ENCODE data around the gene PLD6.

The PLD6 gene

GRCh38 chr17:17154556-17154955, 51.6 kb downstream of the PLD6 start:
- H3K79me2 ChIP-seq (ENCODE audit: insufficient read depth, low read length) = no peaks in the 10 kb centered on the region
- H3K4me3 ChIP-seq (ENCODE audit: insufficient read depth, low read length, poor library complexity, severe bottlenecking) = no peak overlapping the region
- H3K9ac ChIP-seq (ENCODE audit: low read length) = no peak overlapping the region
- H3K27me3 ChIP-seq (ENCODE audit: low read length) = no peaks in the 10 kb centered on the region
- no peaks in the 10 kb centered on the region for H4K20me1 ChIP-seq (ENCODE audit: low read depth, low read length)
- no peaks in the 10 kb centered on the region for H3F3A ChIP-seq (ENCODE audit: insufficient read depth)
- no peak overlapping the region for H2AFZ ChIP-seq (ENCODE audit: low read depth, low read length, severe bottlenecking)
- no peak overlapping the region for H3K4me2 ChIP-seq (ENCODE audit: low read depth, low read length, poor library complexity, severe bottlenecking)
- H3K9me3 ChIP-seq (ENCODE audit: insufficient read depth, low read length) = no peaks in the 10 kb centered on the region
- no peaks in the 10 kb centered on the region for H3K9me2 ChIP-seq (replicated peaks; ENCODE audit: insufficient read depth, low read length)
- no peak overlapping the region for H3K27ac ChIP-seq (ENCODE audit: low read depth, low read length)
- no peak for TF ChIP-seq CTCF (IDR thresholded peaks at IDR 0.05; ENCODE audit: insufficient read depth, low read length, poor library complexity, severe bottlenecking)
- TF ChIP-seq EZH2phosphoT487 (conservative IDR thresholded peaks at IDR 0.05; ENCODE audit: low read length) = no peak
- 0 out of 2 replicates have a peak, but pooled peaks cover 2% of the 10 kb centered on the region for H3K36me3 ChIP-seq (ENCODE audit: low read length)

- no peaks in the 10 kb centered on the region for H3K79me2 ChIP-seq (ENCODE audit: insufficient read depth, low read length)
- H3K4me3 ChIP-seq (ENCODE audit: insufficient read depth, low read length, poor library complexity, severe bottlenecking) = no peak overlapping the region
- TF ChIP-seq EZH2phosphoT487 (conservative IDR thresholded peaks at IDR 0.05; ENCODE audit: low read length) = no peak
- no peak for TF ChIP-seq CTCF (IDR thresholded peaks at IDR 0.05; ENCODE audit: insufficient read depth, low read length, poor library complexity, severe bottlenecking)
- H3K4me2 ChIP-seq (ENCODE audit: low read depth, low read length, poor library complexity, severe bottlenecking) = no peak overlapping the region
- H3K9ac ChIP-seq (ENCODE audit: low read length) = no peak overlapping the region
- H3F3A ChIP-seq (ENCODE audit: insufficient read depth) = no peaks in the 10 kb centered on the region
- 0 out of 2 replicates have a peak, but pooled peaks cover 2% of the 10 kb centered on the region for H3K36me3 ChIP-seq (ENCODE audit: low read length)
- H3K27ac ChIP-seq (ENCODE audit: low read depth, low read length) = no peak overlapping the region
- no peaks in the 10 kb centered on the region for H3K27me3 ChIP-seq (ENCODE audit: low read length)
- H3K9me2 ChIP-seq (replicated peaks; ENCODE audit: insufficient read depth, low read length) = no peaks in the 10 kb centered on the region
- H2AFZ ChIP-seq (ENCODE audit: low read depth, low read length, severe bottlenecking) = no peak overlapping the region
- no peaks in the 10 kb centered on the region for H3K9me3 ChIP-seq (ENCODE audit: insufficient read depth, low read length)
- H4K20me1 ChIP-seq (ENCODE audit: low read depth, low read length) = no peaks in the 10 kb centered on the region
Measured at GRCh38 chr17:17153709-17154108, 52.4 kb downstream of the PLD6 start.

- TF ChIP-seq EZH2phosphoT487 (conservative IDR thresholded peaks at IDR 0.05; ENCODE audit: low read length) = no peak
- TF ChIP-seq CTCF (IDR thresholded peaks at IDR 0.05; ENCODE audit: insufficient read depth, low read length, poor library complexity, severe bottlenecking) = no peak
- Histone ChIP-seq H4K20me1 (ENCODE audit: low read depth, low read length) (no peaks in the 10 kb centered on the region), H3K9me2 (replicated peaks; ENCODE audit: insufficient read depth, low read length) (no peaks in the 10 kb centered on the region), H3K27ac (ENCODE audit: low read depth, low read length) (no peak overlapping the region), H3K27me3 (ENCODE audit: low read length) (no peaks in the 10 kb centered on the region), H2AFZ (ENCODE audit: low read depth, low read length, severe bottlenecking) (no peak overlapping the region), H3K9me3 (ENCODE audit: insufficient read depth, low read length) (no peaks in the 10 kb centered on the region), H3F3A (ENCODE audit: insufficient read depth) (no peaks in the 10 kb centered on the region), H3K36me3 (ENCODE audit: low read length) (0 out of 2 replicates have a peak, but pooled peaks cover 2% of the 10 kb centered on the region), H3K9ac (ENCODE audit: low read length) (no peak overlapping the region), H3K4me3 (ENCODE audit: insufficient read depth, low read length, poor library complexity, severe bottlenecking) (no peak overlapping the region), H3K79me2 (ENCODE audit: insufficient read depth, low read length) (no peaks in the 10 kb centered on the region), H3K4me2 (ENCODE audit: low read depth, low read length, poor library complexity, severe bottlenecking) (no peak overlapping the region)
Measured at GRCh38 chr17:17153071-17153470, 53.1 kb downstream of the PLD6 start.
